HepG2 (cell line): Measurements from ENCODE around the gene MAMSTR. TPM values are rescaled to one million over a fixed set of nuclear protein-coding genes. Genes with fewer than 3 reads are reported as not detected.

Experiments
- BCLAF1 ChIP-seq: fragments of 450-650 bp; IDR thresholded peaks from 2 replicates; pipeline ENCODE4 v1.6.1; 2017; ENCODE audit warnings: mild to moderate bottlenecking
- GABPA ChIP-seq, 2 experiments: IDR thresholded peaks; 2 replicates each; pipeline ENCODE4 v1.6.1; 2011 to 2016; ENCODE audit warnings: low read depth in 2 of 2, low read length in 1 of 2, missing biosample characterization in 1 of 2, missing genetic modification characterization in 1 of 2
- GLI4 ChIP-seq: sonication (generic); formaldehyde crosslinking; IDR thresholded peaks from 2 replicates; pipeline ENCODE4 v1.5.1; 2020; ENCODE audit warnings: missing genetic modification reagents, mild to moderate bottlenecking, moderate library complexity, borderline replicate concordance
- GTF3A ChIP-seq: sonication (generic); formaldehyde crosslinking; conservative IDR thresholded peaks from 2 replicates; pipeline ENCODE4 v1.4.0; 2020; ENCODE audit warnings: mild to moderate bottlenecking, missing genetic modification reagents
- HINFP ChIP-seq: sonication (generic); formaldehyde crosslinking; IDR thresholded peaks from 2 replicates; pipeline ENCODE4 v1.4.0; 2020; ENCODE audit warnings: low read depth, mild to moderate bottlenecking, missing genetic modification reagents
- JDP2 ChIP-seq: sonication (generic); formaldehyde crosslinking; IDR thresholded peaks from 2 replicates; pipeline ENCODE4 v1.8.1; 2022; ENCODE audit warnings: missing genetic modification reagents, borderline replicate concordance
- KDM5A ChIP-seq: fragments of 200-600 bp; sonication (generic); IDR thresholded peaks from 2 replicates; pipeline ENCODE4 v1.7.0; 2018; ENCODE audit warnings: antibody characterized with exemption, mild to moderate bottlenecking, low read length, borderline replicate concordance
- KLF13 ChIP-seq: sonication (generic); formaldehyde crosslinking; IDR thresholded peaks from 2 replicates; pipeline ENCODE4 v1.4.0; 2020; ENCODE audit warnings: mild to moderate bottlenecking, missing genetic modification reagents
- NBN ChIP-seq: fragments of 450-650 bp; conservative IDR thresholded peaks from 2 replicates; pipeline ENCODE4 v1.6.1; 2017
- RAD51 ChIP-seq: fragments of 450-650 bp; IDR thresholded peaks from 2 replicates; pipeline ENCODE4 v1.6.1; 2016; ENCODE audit warnings: borderline replicate concordance
- SIX1 ChIP-seq: sonication (generic); formaldehyde crosslinking; IDR thresholded peaks from 2 replicates; pipeline ENCODE4 v1.4.0; 2020; ENCODE audit warnings: missing genetic modification reagents, borderline replicate concordance
- TERF1 ChIP-seq: sonication (generic); formaldehyde crosslinking; IDR thresholded peaks from 2 replicates; pipeline ENCODE4 v1.8.0; 2022; ENCODE audit warnings: mild to moderate bottlenecking, missing genetic modification reagents, moderate library complexity
- TSC22D2 ChIP-seq: sonication (generic); formaldehyde crosslinking; IDR thresholded peaks from 2 replicates; pipeline ENCODE4 v1.5.1; 2020; ENCODE audit warnings: missing genetic modification reagents, mild to moderate bottlenecking, borderline replicate concordance
- YEATS2 ChIP-seq: sonication (generic); formaldehyde crosslinking; IDR thresholded peaks from 2 replicates; pipeline ENCODE4 v1.4.0; 2020; ENCODE audit warnings: missing genetic modification reagents, borderline replicate concordance
- ZNF562 ChIP-seq: sonication (generic); formaldehyde crosslinking; IDR thresholded peaks from 2 replicates; pipeline ENCODE4 v1.8.0; 2022; ENCODE audit warnings: missing genetic modification reagents, borderline replicate concordance
- ZNF850 ChIP-seq: sonication (generic); formaldehyde crosslinking; conservative IDR thresholded peaks from 2 replicates; pipeline ENCODE4 v1.9.0; 2021; ENCODE audit warnings: mild to moderate bottlenecking, missing genetic modification reagents
- ZSCAN25 ChIP-seq: sonication (generic); formaldehyde crosslinking; IDR thresholded peaks from 2 replicates; pipeline ENCODE4 v1.8.0; 2022; ENCODE audit warnings: mild to moderate bottlenecking, missing genetic modification reagents
- polyA plus RNA-seq, 8 experiments: library from polyadenylated mRNA; depleted of rRNA in 3 of 8; stranded (reverse) in 7 of 8; unstranded in 1 of 8; fragments of >200 nt; fragmentation: Illumina TruSeq in 4 of 8; extraction: Trizol in 4 of 8; gene quantifications; 2 replicates each; pipeline versions ENCODE4 v1.2.1 to v1.2.3, GENCODE V29; 2011 to 2016; ENCODE audit warnings: low read depth in 4 of 8, missing spikeins in 1 of 8, mixed read lengths in 1 of 8; ENCODE audit not compliant: insufficient read depth in 1 of 8
- total RNA-seq, 5 experiments: library from RNA; depleted of rRNA; stranded (reverse); fragments of >200 nt; fragmentation: Illumina TruSeq; extraction: Trizol; gene quantifications; 2 replicates each; pipeline ENCODE4 v1.2.3, GENCODE V29; 2016; ENCODE audit warnings: low read depth in 1 of 5
- TF ChIP-seq, protein P1 (sequence below), 2 experiments: sonication (generic) in 1 of 2; formaldehyde crosslinking in 1 of 2; IDR thresholded peaks; 2 replicates each; pipeline versions ENCODE4 v1.4.0 to v1.6.1; 2016 to 2020; ENCODE audit warnings: borderline replicate concordance in 1 of 2, low read depth in 1 of 2, mild to moderate bottlenecking in 1 of 2, missing genetic modification reagents in 1 of 2

The MAMSTR gene
- total and polyA plus RNA-seq, 2 of the 13 experiments (the other 11 are each of a cell fraction or from before 2014, with no cell fraction given), result 2.2 to 2.4 TPM

DNA sequence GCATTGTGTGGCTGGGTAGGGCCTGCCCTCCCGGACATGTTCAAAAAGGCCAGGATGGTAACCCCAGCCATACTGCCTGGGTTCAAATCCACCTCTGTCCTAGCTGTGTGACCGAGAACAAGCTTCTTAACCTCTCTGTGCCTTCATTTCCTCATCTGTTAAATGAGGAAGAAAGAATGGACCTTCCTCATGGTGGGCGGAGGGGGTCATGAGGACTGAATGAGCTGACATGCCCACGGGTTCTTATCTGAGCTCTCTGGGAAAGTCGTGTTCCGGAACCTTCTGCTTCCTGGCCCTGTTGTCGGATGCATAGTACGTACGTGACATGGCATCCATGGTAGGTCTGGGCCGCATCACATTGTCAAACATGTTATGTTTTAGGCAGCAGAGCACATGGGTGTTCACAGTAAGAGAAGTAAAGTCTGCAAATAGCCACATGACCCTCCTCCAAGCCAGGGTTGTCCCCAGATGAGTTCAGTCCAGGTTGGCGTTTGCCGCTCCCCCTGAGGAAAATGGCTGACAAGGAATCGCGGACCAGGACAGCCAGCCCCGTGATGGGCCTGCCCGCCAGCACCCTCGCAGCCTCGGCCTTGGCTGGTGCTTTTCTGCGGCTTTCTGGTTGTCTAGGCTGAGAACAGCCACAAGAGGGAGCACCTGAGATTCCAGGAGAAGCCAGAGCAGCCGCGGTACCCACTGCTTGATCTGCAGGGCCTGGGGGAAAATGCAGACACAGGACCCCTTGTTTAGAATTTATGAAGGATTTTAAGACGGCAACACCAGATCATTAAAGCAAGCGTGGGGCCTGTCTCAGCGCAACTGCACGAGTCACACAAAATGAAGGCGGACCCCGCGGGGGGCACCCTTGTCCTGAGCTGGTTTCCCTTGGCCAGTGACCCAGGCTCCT lies 44.4 kb downstream of the MAMSTR start (continued):
- peak; percentile 83; the same call in 1 of the 2 replicates for TF ChIP-seq HINFP (CRISPR knock-in tag)
- TF ChIP-seq NBN, result no peak
- TF ChIP-seq GABPA (IDR thresholded peaks at IDR 0.05; ENCODE audit: low read depth, low read length), result no peak
- TF ChIP-seq GABPA (CRISPR knock-in tag; IDR thresholded peaks at IDR 0.05; ENCODE audit: low read depth), result no peak
- no peak for TF ChIP-seq ZNF562 (CRISPR knock-in tag)
- TF ChIP-seq KLF13, result no peak
- no peak for TF ChIP-seq TERF1 (CRISPR knock-in tag)
- TF ChIP-seq KDM5A, result no peak
- peak; percentile 27; the same call in 1 of the 2 replicates for TF ChIP-seq YEATS2 (CRISPR knock-in tag)
- no peak for TF ChIP-seq ZNF850
- TF ChIP-seq BCLAF1, result no peak
- no peak for TF ChIP-seq TSC22D2 (CRISPR knock-in tag)
- no peak for TF ChIP-seq ZSCAN25 (CRISPR knock-in tag)
- TF ChIP-seq RAD51, result no peak
- TF ChIP-seq, protein P1, sequence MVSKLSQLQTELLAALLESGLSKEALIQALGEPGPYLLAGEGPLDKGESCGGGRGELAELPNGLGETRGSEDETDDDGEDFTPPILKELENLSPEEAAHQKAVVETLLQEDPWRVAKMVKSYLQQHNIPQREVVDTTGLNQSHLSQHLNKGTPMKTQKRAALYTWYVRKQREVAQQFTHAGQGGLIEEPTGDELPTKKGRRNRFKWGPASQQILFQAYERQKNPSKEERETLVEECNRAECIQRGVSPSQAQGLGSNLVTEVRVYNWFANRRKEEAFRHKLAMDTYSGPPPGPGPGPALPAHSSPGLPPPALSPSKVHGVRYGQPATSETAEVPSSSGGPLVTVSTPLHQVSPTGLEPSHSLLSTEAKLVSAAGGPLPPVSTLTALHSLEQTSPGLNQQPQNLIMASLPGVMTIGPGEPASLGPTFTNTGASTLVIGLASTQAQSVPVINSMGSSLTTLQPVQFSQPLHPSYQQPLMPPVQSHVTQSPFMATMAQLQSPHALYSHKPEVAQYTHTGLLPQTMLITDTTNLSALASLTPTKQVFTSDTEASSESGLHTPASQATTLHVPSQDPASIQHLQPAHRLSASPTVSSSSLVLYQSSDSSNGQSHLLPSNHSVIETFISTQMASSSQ (IDR thresholded peaks at IDR 0.05; ENCODE audit: low read depth), result no peak
- TF ChIP-seq, protein P1 (CRISPR knock-in tag; IDR thresholded peaks at IDR 0.05; ENCODE audit: borderline replicate concordance), result no peak
- no peak for TF ChIP-seq GLI4 (CRISPR knock-in tag)
- no peak for TF ChIP-seq SIX1 (CRISPR knock-in tag)
- no peak for TF ChIP-seq JDP2 (CRISPR knock-in tag)
- TF ChIP-seq GTF3A, result no peak
